Endothelial cell of umbilical vein (primary cell): ENCODE data around the gene CDC42EP3. TPM values are rescaled to one million over a fixed set of nuclear protein-coding genes. Genes with fewer than 3 reads are reported as not detected.

Experiments
- BruUV-seq: library from RNA; stranded (reverse); fragments of 400-500 nt; replicated peaks from 2 replicates; lab custom pipeline; 2021; lab: Mats Ljungman, UMichigan
- CTCF ChIA-PET: fragments of 300-600, 350-600 bp; sonication (Branson Sonifier 250); formaldehyde crosslinking; loops from one replicate; lab custom pipeline; 2021; ENCODE audit warnings: antibody characterized with exemption, inconsistent platforms; lab: Charles Lee
- POLR2A ChIA-PET: fragments of 300-600, 350-600 bp; sonication (Branson Sonifier 250); formaldehyde crosslinking; loops from one replicate; lab custom pipeline; 2021; ENCODE audit warnings: antibody characterized with exemption, inconsistent platforms; lab: Charles Lee
- DNase-seq: peaks from one replicate; pipeline ENCODE4 v3.0.0-alpha.2; 2011; ENCODE audit warnings: low read depth, low spot score
- FAIRE-seq: peaks from 2 replicates; lab custom pipeline; 2011; peaks lifted over from hg19 to GRCh38; lab: Jason Lieb, UNC
- H2AFZ ChIP-seq: 2 replicates; pipeline ENCODE4 v1.6.0; 2012; ENCODE audit warnings: low read depth, low read length, control low read depth, inconsistent platforms
- H3K27ac ChIP-seq: 2 replicates; pipeline ENCODE4 v1.5.1; 2011; ENCODE audit warnings: low read depth, mild to moderate bottlenecking, control low read depth, low read length, moderate library complexity; ENCODE audit not compliant: insufficient read depth
- H3K27me3 ChIP-seq, 2 experiments: 2 replicates each; pipeline versions ENCODE4 v1.6.0 to v1.6.1; 2011; ENCODE audit warnings: low read length in 2 of 2, mixed read lengths in 1 of 2; ENCODE audit not compliant: control insufficient read depth in 2 of 2, insufficient read depth in 2 of 2
- H3K36me3 ChIP-seq, 2 experiments: 2 replicates in 1 of 2; 3 replicates in 1 of 2; pipeline ENCODE4 v1.5.1; 2011; ENCODE audit warnings: low read length in 2 of 2, mild to moderate bottlenecking in 1 of 2, moderate library complexity in 1 of 2; ENCODE audit not compliant: control insufficient read depth in 2 of 2, insufficient read depth in 2 of 2; ENCODE audit errors: extremely low read depth in 1 of 2
- H3K4me1 ChIP-seq: 3 replicates; pipeline ENCODE4 v1.5.1; 2011; ENCODE audit warnings: mild to moderate bottlenecking, low read length; ENCODE audit not compliant: control insufficient read depth, insufficient read depth; ENCODE audit errors: extremely low read depth
- H3K4me2 ChIP-seq: 2 replicates; pipeline ENCODE4 v1.6.1; 2011; ENCODE audit warnings: low read length, control low read depth, mixed read lengths; ENCODE audit not compliant: insufficient read depth
- H3K4me3 ChIP-seq, 3 experiments: fragments of 200-600 bp in 1 of 3; sonication (generic), shearing (Covaris generic) in 1 of 3; replicated peaks in 1 of 3; 2 replicates each; pipeline ENCODE4 v1.5.1; 2011 to 2016; ENCODE audit warnings: control low read depth in 3 of 3, low read length in 3 of 3, mild to moderate bottlenecking in 2 of 3, inconsistent platforms in 1 of 3, low read depth in 1 of 3, moderate library complexity in 1 of 3; ENCODE audit not compliant: insufficient read depth in 1 of 3
- H3K79me2 ChIP-seq: 2 replicates; pipeline ENCODE4 v1.6.0; 2012; ENCODE audit warnings: low read length, inconsistent platforms; ENCODE audit not compliant: control insufficient read depth, insufficient read depth
- H3K9ac ChIP-seq: replicated peaks from 2 replicates; pipeline ENCODE3; 2011; ENCODE audit warnings: low read length, control low read depth; ENCODE audit not compliant: insufficient read depth; ENCODE audit errors: extremely low read depth
- H3K9me1 ChIP-seq: replicated peaks from 3 replicates; pipeline ENCODE4 v1.6.0; 2011; ENCODE audit warnings: mild to moderate bottlenecking, low read length; ENCODE audit not compliant: control insufficient read depth, insufficient read depth; ENCODE audit errors: extremely low read depth
- H3K9me3 ChIP-seq: replicated peaks from 2 replicates; pipeline ENCODE4 v1.5.1; 2012; ENCODE audit warnings: low read length, inconsistent platforms; ENCODE audit not compliant: control insufficient read depth, insufficient read depth
- H4K20me1 ChIP-seq: replicated peaks from 2 replicates; pipeline ENCODE3; 2011; ENCODE audit warnings: mild to moderate bottlenecking, low read length; ENCODE audit not compliant: control insufficient read depth, insufficient read depth; ENCODE audit errors: extremely low read depth
- EZH2 ChIP-seq: IDR thresholded peaks from 2 replicates; pipeline ENCODE4 v1.6.1; 2012; ENCODE audit warnings: borderline replicate concordance, low read depth, mild to moderate bottlenecking, moderate library complexity, low read length, inconsistent platforms; ENCODE audit not compliant: severe bottlenecking
- FOS ChIP-seq: IDR thresholded peaks from 2 replicates; pipeline ENCODE4 v1.6.1; 2011; ENCODE audit warnings: mild to moderate bottlenecking, low read length, moderate library complexity, borderline replicate concordance; ENCODE audit not compliant: insufficient read depth
- GATA2 ChIP-seq: IDR thresholded peaks from 2 replicates; pipeline ENCODE4 v1.7.0; 2011; ENCODE audit warnings: low read depth, mild to moderate bottlenecking, moderate library complexity, mixed read lengths, low read length; ENCODE audit not compliant: insufficient read length, insufficient read depth
- JUN ChIP-seq: IDR thresholded peaks from 2 replicates; pipeline ENCODE4 v1.6.1; 2011; ENCODE audit warnings: borderline replicate concordance, low read depth; ENCODE audit not compliant: insufficient read length, insufficient read depth
- MAX ChIP-seq: IDR thresholded peaks from 2 replicates; pipeline ENCODE4 v1.6.1; 2011; ENCODE audit not compliant: insufficient read depth, insufficient read length
- POLR2A ChIP-seq: IDR thresholded peaks from 2 replicates; pipeline ENCODE4 v1.6.1; 2012; ENCODE audit warnings: low read depth, mild to moderate bottlenecking, control low read depth, low read length
- POLR2AphosphoS5 ChIP-seq: IDR thresholded peaks from 2 replicates; pipeline ENCODE4 v1.6.1; 2012; ENCODE audit warnings: low read depth, mild to moderate bottlenecking, control low read depth, low read length, moderate library complexity; ENCODE audit not compliant: insufficient read depth
- dilution Hi-C: fragments of 300-500 bp; cut with MboI; formaldehyde crosslinking; loops from one replicate; pipeline ENCODE4 v1.15.0; 2019; ENCODE audit warnings: low sequenced_read_pairs; ENCODE audit not compliant: extremely low pct_ligation_motif_present
- intact Hi-C: fragments of 100-400 bp; cut with micrococcal nuclease; formaldehyde crosslinking; loops from one replicate; pipeline ENCODE4 v1.10.0; 2022
- polyA plus RNA-seq, 4 experiments: library from polyadenylated mRNA; depleted of rRNA in 3 of 4; stranded (reverse) in 3 of 4; unstranded in 1 of 4; fragments of >200 nt; gene quantifications; 2 replicates each; pipeline versions ENCODE4 v1.2.1 to v1.2.3, GENCODE V29; 2011 to 2012; ENCODE audit warnings: missing spikeins in 1 of 4
- total RNA-seq: library from RNA; stranded (reverse); gene quantifications from 2 replicates; pipeline ENCODE4 v1.2.3, GENCODE V29; 2021
- TF ChIP-seq, protein P1 (sequence below), 2 donors: IDR thresholded peaks; 1 replicate in 1 of 2; 2 replicates in 1 of 2; pipeline ENCODE4 v1.5.1; 2011; ENCODE audit warnings: low read length in 2 of 2, mild to moderate bottlenecking in 2 of 2, moderate library complexity in 2 of 2, control low read depth in 1 of 2, inconsistent platforms in 1 of 2, low read depth in 1 of 2; ENCODE audit not compliant: insufficient read depth in 1 of 2; ENCODE audit errors: extremely low read depth in 1 of 2

CDC42EP3 gene
- total and polyA plus RNA-seq, 2 donors (not counting 3 experiments of a cell fraction or from before 2014, with no cell fraction given), result 14.6 to 54.7 TPM

DNA sequence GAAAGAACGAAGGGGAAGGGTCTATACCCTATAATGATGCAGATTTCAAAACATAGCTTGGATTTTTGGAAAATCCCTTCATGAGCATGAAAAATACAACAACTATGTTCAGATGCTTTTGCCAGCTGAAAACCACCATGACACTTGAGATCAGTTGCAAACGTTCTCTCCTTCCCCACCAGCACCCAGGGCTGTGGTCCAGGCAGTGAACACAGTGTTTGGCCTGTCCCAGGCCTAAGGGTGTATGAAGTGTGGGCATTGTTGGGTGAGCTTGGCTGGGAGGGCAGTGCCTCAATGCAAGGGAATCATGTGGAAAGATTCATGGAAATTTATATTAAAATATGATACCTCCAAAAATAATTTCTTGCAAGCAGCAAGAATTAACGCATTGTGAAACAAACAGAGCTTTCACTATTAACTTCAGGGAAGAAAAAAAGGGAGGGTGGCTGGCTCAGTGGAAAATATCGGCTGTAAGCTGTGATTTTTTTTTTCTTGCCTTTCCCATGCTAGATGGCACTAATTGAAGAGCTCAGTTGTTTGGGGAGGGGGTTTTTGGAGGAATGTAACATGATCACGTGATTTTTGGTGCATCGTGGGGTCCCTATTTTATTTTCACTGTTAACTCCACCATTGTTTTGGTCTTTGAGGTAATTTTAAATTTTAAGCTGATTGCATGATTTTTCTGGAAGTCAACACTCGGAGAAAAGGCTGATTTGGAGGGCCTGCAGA lies 52.0 kb downstream of the CDC42EP3 start:
- Histone ChIP-seq H3K9me1 (no peaks in the 10 kb centered on the region), H3K4me2 (no peak overlapping the region), H3K4me3 (no peak overlapping the region), H3K36me3 (no peaks in the 10 kb centered on the region), H3K4me1 (peaks cover 8% of the 10 kb centered on the region), H3K79me2 (no peaks in the 10 kb centered on the region), H3K27ac (no peak overlapping the region), H3K9me3 (no peaks in the 10 kb centered on the region), H3K9ac (no peak overlapping the region), H3K27me3 (no peaks in the 10 kb centered on the region), H4K20me1 (no peaks in the 10 kb centered on the region), H2AFZ (no peak overlapping the region)
- no peak for TF ChIP-seq MAX
- TF ChIP-seq JUN, result no peak
- FAIRE-seq, result no peak
- no TSS peak for BruUV-seq
- ChIA-PET CTCF (interaction anchor here (1.0 to 3.0 kb wide), 6 partner anchors 9 to 258 kb away, joined by 3 to 10 read pairs (median 3); no protein-coding TSS in a partner anchor), POLR2A (no interaction called here)
- intact Hi-C loops, result no loop called here
- dilution Hi-C loops, result no loop called here
- DNase-seq, result no peak

DNA sequence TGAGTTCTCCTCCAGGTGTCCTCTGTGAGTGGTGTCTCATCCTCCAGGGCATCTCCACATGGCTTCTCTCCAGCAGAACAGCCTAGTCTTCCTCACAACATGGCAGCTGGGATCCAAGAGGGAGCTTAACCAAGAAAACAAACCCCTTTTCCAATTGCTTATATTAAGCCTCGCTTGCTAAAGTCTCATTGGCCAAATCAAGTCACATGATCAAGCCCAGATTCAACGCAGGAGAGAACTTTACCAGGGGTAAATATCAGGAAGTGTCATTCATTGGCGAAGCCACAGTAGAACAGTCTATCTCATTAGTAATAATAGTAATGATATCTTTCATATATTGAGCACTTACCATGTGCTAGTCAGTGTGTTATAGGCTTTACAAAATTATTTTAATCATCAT lies 53.1 kb downstream of the CDC42EP3 start:
- Histone ChIP-seq H3K4me1 (peaks cover 8% of the 10 kb centered on the region), H3K4me3 (no peak overlapping the region), H3K4me2 (no peak overlapping the region), H3K9me1 (no peaks in the 10 kb centered on the region), H3K27me3 (no peaks in the 10 kb centered on the region), H3K9ac (no peak overlapping the region), H4K20me1 (no peaks in the 10 kb centered on the region), H3K9me3 (no peaks in the 10 kb centered on the region), H3K79me2 (no peaks in the 10 kb centered on the region), H3K36me3 (no peaks in the 10 kb centered on the region), H2AFZ (no peak overlapping the region), H3K27ac (no peak overlapping the region)
- no TSS peak for BruUV-seq
- intact Hi-C loops (no loop called here), dilution Hi-C loops (no loop called here)
- TF ChIP-seq, protein P1, sequence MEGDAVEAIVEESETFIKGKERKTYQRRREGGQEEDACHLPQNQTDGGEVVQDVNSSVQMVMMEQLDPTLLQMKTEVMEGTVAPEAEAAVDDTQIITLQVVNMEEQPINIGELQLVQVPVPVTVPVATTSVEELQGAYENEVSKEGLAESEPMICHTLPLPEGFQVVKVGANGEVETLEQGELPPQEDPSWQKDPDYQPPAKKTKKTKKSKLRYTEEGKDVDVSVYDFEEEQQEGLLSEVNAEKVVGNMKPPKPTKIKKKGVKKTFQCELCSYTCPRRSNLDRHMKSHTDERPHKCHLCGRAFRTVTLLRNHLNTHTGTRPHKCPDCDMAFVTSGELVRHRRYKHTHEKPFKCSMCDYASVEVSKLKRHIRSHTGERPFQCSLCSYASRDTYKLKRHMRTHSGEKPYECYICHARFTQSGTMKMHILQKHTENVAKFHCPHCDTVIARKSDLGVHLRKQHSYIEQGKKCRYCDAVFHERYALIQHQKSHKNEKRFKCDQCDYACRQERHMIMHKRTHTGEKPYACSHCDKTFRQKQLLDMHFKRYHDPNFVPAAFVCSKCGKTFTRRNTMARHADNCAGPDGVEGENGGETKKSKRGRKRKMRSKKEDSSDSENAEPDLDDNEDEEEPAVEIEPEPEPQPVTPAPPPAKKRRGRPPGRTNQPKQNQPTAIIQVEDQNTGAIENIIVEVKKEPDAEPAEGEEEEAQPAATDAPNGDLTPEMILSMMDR (IDR thresholded peaks at IDR 0.05; ENCODE audit: extremely low read depth in 1 of 2, insufficient read depth in 1 of 2, low read depth in 1 of 2, low read length in 2 of 2), result no peak
- no peak for TF ChIP-seq POLR2AphosphoS5
- TF ChIP-seq FOS, result no peak
- no peak for TF ChIP-seq POLR2A
- no peak for TF ChIP-seq EZH2
- no peak for TF ChIP-seq MAX
- no peak for TF ChIP-seq JUN
- TF ChIP-seq GATA2, result no peak
- no peak for FAIRE-seq
- DNase-seq, result no peak
- POLR2A ChIA-PET, result no interaction called here
- CTCF ChIA-PET, result interaction anchor here (1.4 kb wide), 1 partner anchor 26 kb away, joined by 3 read pairs; no protein-coding TSS in a partner anchor
